Osteocyte (in vitro differentiated cells): ENCODE data around the gene PAX8. TPM values are rescaled to one million over a fixed set of nuclear protein-coding genes. Genes with fewer than 3 reads are reported as not detected.
A peak's percentile ranks its signal among the peaks of the same experiment; 100 is the strongest.
"Not testable (repeated sequence)": the region's sequence is repeated elsewhere in the genome, so short reads cannot be mapped to it uniquely, and the experiment has no call there.

Experiments
- DNase-seq: peaks from one replicate; pipeline ENCODE4 v3.0.0; 2021; ENCODE audit warnings: mixed read lengths; ENCODE audit not compliant: unreplicated experiment; ENCODE audit errors: extremely low spot score
- H3K27ac Mint-ChIP-seq: one replicate; pipeline ENCODE4 v1.8.0; 2021; ENCODE audit warnings: mild to moderate bottlenecking, mixed read lengths; ENCODE audit not compliant: unreplicated experiment
- H3K27me3 Mint-ChIP-seq: one replicate; pipeline ENCODE4 v1.8.0; 2021; ENCODE audit warnings: mixed read lengths; ENCODE audit not compliant: unreplicated experiment
- H3K36me3 Mint-ChIP-seq: one replicate; pipeline ENCODE4 v1.8.0; 2021; ENCODE audit warnings: mixed read lengths; ENCODE audit not compliant: unreplicated experiment
- H3K4me1 Mint-ChIP-seq: one replicate; pipeline ENCODE4 v1.8.0; 2021; ENCODE audit warnings: mixed read lengths; ENCODE audit not compliant: unreplicated experiment
- H3K4me3 Mint-ChIP-seq: one replicate; pipeline ENCODE4 v1.8.0; 2021; ENCODE audit warnings: mild to moderate bottlenecking, moderate library complexity, mixed read lengths; ENCODE audit not compliant: unreplicated experiment
- H3K9me3 Mint-ChIP-seq: one replicate; pipeline ENCODE4 v1.8.0; 2021; ENCODE audit warnings: mixed read lengths; ENCODE audit not compliant: unreplicated experiment
- CTCF ChIP-seq: fragments of 200-600 bp; sonication (generic); IDR thresholded peaks from 2 replicates; pipeline ENCODE4 v1.5.0; 2021; ENCODE audit warnings: antibody characterized with exemption, mild to moderate bottlenecking, moderate library complexity
- long read RNA-seq: library from polyadenylated mRNA; unstranded; transcript quantifications from one replicate; pipeline ENCODE4 v2.0.0, GENCODE V29; 2021
- total RNA-seq: library from RNA; stranded (reverse); gene quantifications from 2 replicates; pipeline ENCODE4 v1.2.1, GENCODE V29; 2021

The PAX8 gene
- total RNA-seq = not detected in 2 replicates
- long read RNA-seq = 0 reads

GRCh38 chr2:113278742-113279139 is at the start of gene PAX8:
Gene PAX8, minus strand, starts transcription at chr2:113278921. Its CDS starts 527 bp downstream, at chr2:113278394.
- no peak within 1 kb of the TSS for H3K27ac Mint-ChIP-seq
- H3K36me3 Mint-ChIP-seq = no peaks in the 10 kb centered on the region
- no peaks in the 10 kb centered on the region for H3K9me3 Mint-ChIP-seq
- TF ChIP-seq CTCF = no peak
- peaks cover 37% of the 10 kb centered on the region for H3K27me3 Mint-ChIP-seq
- H3K4me3 Mint-ChIP-seq = no peak within 1 kb of the TSS
- H3K4me1 Mint-ChIP-seq = peaks cover 34% of the 10 kb centered on the region
- no peak for DNase-seq

GRCh38 chr2:113328043-113328442 is 49.3 kb upstream of the PAX8 start:
- Mint-ChIP-seq H3K27ac (no peak overlapping the region), H3K4me1 (peaks cover 49% of the 10 kb centered on the region), H3K9me3 (no peaks in the 10 kb centered on the region), H3K4me3 (no peak overlapping the region), H3K36me3 (no peaks in the 10 kb centered on the region), H3K27me3 (no peaks in the 10 kb centered on the region)
- no peak for TF ChIP-seq CTCF
- no peak for DNase-seq

- H3K4me3 Mint-ChIP-seq = peak overlapping the region; percentile 77
- H3K36me3 Mint-ChIP-seq, DNase-seq, H3K27me3 Mint-ChIP-seq, H3K9me3 Mint-ChIP-seq: not testable (repeated sequence)
- H3K27ac Mint-ChIP-seq = peak overlapping the region; percentile 97
- peaks cover 44% of the 10 kb centered on the region for H3K4me1 Mint-ChIP-seq
Observed at GRCh38 chr2:113325161-113325731, 46.5 kb upstream of the PAX8 start.

- peak; percentile 88 for DNase-seq
- Mint-ChIP-seq H3K4me3 (peak overlapping the region; percentile 77), H3K9me3 (no peaks in the 10 kb centered on the region), H3K4me1 (peaks cover 41% of the 10 kb centered on the region), H3K27ac (peak overlapping the region; percentile 97), H3K27me3 (no peaks in the 10 kb centered on the region), H3K36me3 (no peaks in the 10 kb centered on the region)
- TF ChIP-seq CTCF = no peak
Observed at GRCh38 chr2:113324684-113325160, 46.0 kb upstream of the PAX8 start.

GRCh38 chr2:113323129-113323528 is 44.4 kb upstream of the PAX8 start:
- not testable (repeated sequence) for H3K36me3 Mint-ChIP-seq, H3K9me3 Mint-ChIP-seq, DNase-seq, H3K27ac Mint-ChIP-seq, H3K27me3 Mint-ChIP-seq, H3K4me3 Mint-ChIP-seq
- peaks cover 25% of the 10 kb centered on the region for H3K4me1 Mint-ChIP-seq

- peaks cover 10% of the 10 kb centered on the region for H3K4me1 Mint-ChIP-seq
- H3K27ac Mint-ChIP-seq = not testable (repeated sequence)
- H3K27me3 Mint-ChIP-seq = peaks cover 21% of the 10 kb centered on the region
Observed at GRCh38 chr2:113320106-113320505, 41.4 kb upstream of the PAX8 start.

GRCh38 chr2:113318941-113319340 is 40.2 kb upstream of the PAX8 start:
- peaks cover 12% of the 10 kb centered on the region for H3K4me1 Mint-ChIP-seq
- DNase-seq, H3K9me3 Mint-ChIP-seq, H3K27ac Mint-ChIP-seq, H3K36me3 Mint-ChIP-seq, H3K4me3 Mint-ChIP-seq: not testable (repeated sequence)
- peaks cover 21% of the 10 kb centered on the region for H3K27me3 Mint-ChIP-seq

More at GRCh38 chr2:113320106-113320505, 41.4 kb upstream of the PAX8 start:
- not testable (repeated sequence) for H3K36me3 Mint-ChIP-seq, H3K4me3 Mint-ChIP-seq, DNase-seq, H3K9me3 Mint-ChIP-seq
